HepG2 (cell line): ENCODE results near the gene IRAK2. TPM values are rescaled to one million over a fixed set of nuclear protein-coding genes. Genes with fewer than 3 reads are reported as not detected.

Experiments used
- AGO2 ChIP-seq: fragments of 200-400 bp; formaldehyde crosslinking; optimal IDR thresholded peaks from 2 replicates; pipeline ENCODE3; 2017; ENCODE audit warnings: mild to moderate bottlenecking, low read depth, low read length, moderate library complexity
- CEBPG ChIP-seq: IDR thresholded peaks from 2 replicates; pipeline ENCODE4 v1.6.1; 2016
- CREB1 ChIP-seq, 2 experiments: fragments of 450-650 bp in 1 of 2; IDR thresholded peaks; 2 replicates each; pipeline ENCODE4 v1.6.1; 2016 to 2017; ENCODE audit warnings: control low read depth in 1 of 2, mild to moderate bottlenecking in 1 of 2, missing compliant biosample characterization in 1 of 2, missing genetic modification characterization in 1 of 2
- GABPB1 ChIP-seq: IDR thresholded peaks from 2 replicates; pipeline ENCODE4 v1.6.1; 2016; ENCODE audit warnings: mild to moderate bottlenecking, missing genetic modification reagents, moderate library complexity, missing compliant biosample characterization
- GFI1 ChIP-seq: sonication (generic); formaldehyde crosslinking; IDR thresholded peaks from 2 replicates; pipeline ENCODE4 v1.5.0; 2020; ENCODE audit warnings: missing genetic modification reagents, mild to moderate bottlenecking, borderline replicate concordance
- HDAC6 ChIP-seq: fragments of 200-600 bp; sonication (generic); IDR thresholded peaks from 2 replicates; pipeline ENCODE4 v1.7.0; 2017; ENCODE audit warnings: mild to moderate bottlenecking, antibody characterized with exemption, low read length, low read depth
- KIAA2018 ChIP-seq: sonication (generic); formaldehyde crosslinking; IDR thresholded peaks from 2 replicates; pipeline ENCODE4 v1.5.0; 2020; ENCODE audit warnings: mild to moderate bottlenecking, missing genetic modification reagents, borderline replicate concordance
- MAF1 ChIP-seq: sonication (generic); formaldehyde crosslinking; IDR thresholded peaks from 2 replicates; pipeline ENCODE4 v1.5.0; 2020; ENCODE audit warnings: missing genetic modification reagents, borderline replicate concordance
- MAFK ChIP-seq, 2 experiments: IDR thresholded peaks in 1 of 2; conservative IDR thresholded peaks in 1 of 2; 2 replicates each; pipeline ENCODE4 v1.6.1; 2011; ENCODE audit warnings: improper control_type of control experiment in 2 of 2, low read length in 2 of 2
- NCOR1 ChIP-seq: fragments of 200-600 bp; sonication (generic); IDR thresholded peaks from 2 replicates; pipeline ENCODE4 v1.7.0; 2017; ENCODE audit warnings: antibody characterized with exemption, low read length, borderline replicate concordance
- PCBP2 ChIP-seq: fragments of 200-400 bp; formaldehyde crosslinking; optimal IDR thresholded peaks from 2 replicates; pipeline ENCODE3; 2018; ENCODE audit warnings: low read length, low read depth; ENCODE audit not compliant: poor library complexity, severe bottlenecking
- SATB2 ChIP-seq: sonication (generic); formaldehyde crosslinking; IDR thresholded peaks from 2 replicates; pipeline ENCODE4 v1.5.0; 2020; ENCODE audit warnings: missing genetic modification reagents
- ZBTB7A ChIP-seq: sonication (generic); formaldehyde crosslinking; IDR thresholded peaks from 2 replicates; pipeline ENCODE4 v1.8.0; 2022; ENCODE audit warnings: mild to moderate bottlenecking, missing genetic modification reagents
- ZFP37 ChIP-seq: sonication (generic); formaldehyde crosslinking; IDR thresholded peaks from 2 replicates; pipeline ENCODE4 v1.4.0; 2020; ENCODE audit warnings: missing genetic modification reagents, borderline replicate concordance
- ZFX ChIP-seq: sonication (generic); formaldehyde crosslinking; IDR thresholded peaks from 2 replicates; pipeline ENCODE4 v1.4.0; 2020; ENCODE audit warnings: mild to moderate bottlenecking, low read depth, missing genetic modification reagents, moderate library complexity
- ZMAT3 ChIP-seq: sonication (generic); formaldehyde crosslinking; conservative IDR thresholded peaks from 2 replicates; pipeline ENCODE4 v1.7.0; 2021; ENCODE audit warnings: missing genetic modification reagents
- ZMYM4 ChIP-seq: sonication (generic); formaldehyde crosslinking; IDR thresholded peaks from 2 replicates; pipeline ENCODE4 v1.8.1; 2023; ENCODE audit warnings: mild to moderate bottlenecking, missing genetic modification reagents
- ZNF225 ChIP-seq: sonication (generic); formaldehyde crosslinking; IDR thresholded peaks from 2 replicates; pipeline ENCODE4 v1.4.0; 2020; ENCODE audit warnings: mild to moderate bottlenecking, missing genetic modification reagents
- ZNF230 ChIP-seq: sonication (generic); formaldehyde crosslinking; IDR thresholded peaks from 2 replicates; pipeline ENCODE4 v1.4.0; 2020; ENCODE audit warnings: mild to moderate bottlenecking, missing genetic modification reagents
- ZNF552 ChIP-seq: sonication (generic); formaldehyde crosslinking; IDR thresholded peaks from 2 replicates; pipeline ENCODE4 v1.9.0; 2022; ENCODE audit warnings: missing genetic modification reagents, mild to moderate bottlenecking, borderline replicate concordance
- ZNF589 ChIP-seq: sonication (generic); formaldehyde crosslinking; conservative IDR thresholded peaks from 2 replicates; pipeline ENCODE4 v1.8.0; 2022; ENCODE audit warnings: mild to moderate bottlenecking, moderate library complexity, missing genetic modification reagents
- ZNF709 ChIP-seq: sonication (generic); formaldehyde crosslinking; IDR thresholded peaks from 2 replicates; pipeline ENCODE4 v1.5.0; 2020; ENCODE audit warnings: mild to moderate bottlenecking, missing genetic modification reagents
- ZSCAN29 ChIP-seq: sonication (generic); formaldehyde crosslinking; conservative IDR thresholded peaks from 2 replicates; pipeline ENCODE4 v1.4.0; 2020; ENCODE audit warnings: mild to moderate bottlenecking, missing genetic modification reagents
- ZSCAN30 ChIP-seq: sonication (generic); formaldehyde crosslinking; IDR thresholded peaks from 2 replicates; pipeline ENCODE4 v1.5.0; 2020; ENCODE audit warnings: mild to moderate bottlenecking, missing genetic modification reagents
- ZSCAN31 ChIP-seq: sonication (generic); formaldehyde crosslinking; IDR thresholded peaks from 2 replicates; pipeline ENCODE4 v1.5.0; 2020; ENCODE audit warnings: low read depth, mild to moderate bottlenecking, missing genetic modification reagents
- polyA plus RNA-seq, 8 experiments: library from polyadenylated mRNA; depleted of rRNA in 3 of 8; stranded (reverse) in 7 of 8; unstranded in 1 of 8; fragments of >200 nt; fragmentation: Illumina TruSeq in 4 of 8; extraction: Trizol in 4 of 8; gene quantifications; 2 replicates each; pipeline versions ENCODE4 v1.2.1 to v1.2.3, GENCODE V29; 2011 to 2016; ENCODE audit warnings: low read depth in 4 of 8, missing spikeins in 1 of 8, mixed read lengths in 1 of 8; ENCODE audit not compliant: insufficient read depth in 1 of 8
- total RNA-seq, 5 experiments: library from RNA; depleted of rRNA; stranded (reverse); fragments of >200 nt; fragmentation: Illumina TruSeq; extraction: Trizol; gene quantifications; 2 replicates each; pipeline ENCODE4 v1.2.3, GENCODE V29; 2016; ENCODE audit warnings: low read depth in 1 of 5

IRAK2 gene
- total and polyA plus RNA-seq, 2 of the 13 experiments (the other 11 are each of a cell fraction or from before 2014, with no cell fraction given): 13.1 to 23.3 TPM

GRCh38 chr3:10173926-10174435, 9.3 kb downstream of the IRAK2 start (continued):
- TF ChIP-seq PCBP2 (no peak), ZMAT3 (CRISPR knock-in tag) (no peak), ZSCAN31 (CRISPR knock-in tag) (no peak), ZNF552 (peak; percentile 97), SATB2 (no peak), ZNF589 (no peak), KIAA2018 (CRISPR knock-in tag) (no peak), ZSCAN29 (CRISPR knock-in tag) (no peak), MAF1 (no peak), ZNF709 (CRISPR knock-in tag) (no peak), MAFK (conservative IDR thresholded peaks at IDR 0.05 in 1 of 2, IDR thresholded peaks at IDR 0.05 in 1 of 2; ENCODE audit: low read length in 2 of 2) (no peak), ZNF225 (CRISPR knock-in tag) (no peak), HDAC6 (no peak), ZFP37 (CRISPR knock-in tag) (no peak), AGO2 (no peak), ZNF230 (CRISPR knock-in tag) (no peak), CEBPG (CRISPR knock-in tag) (peak; percentile 96), ZSCAN30 (CRISPR knock-in tag) (no peak), GFI1 (CRISPR knock-in tag) (0 out of 2 replicates have a peak, but pooled peaks have one; percentile 14), ZBTB7A (CRISPR knock-in tag) (no peak), CREB1 (IDR thresholded peaks at IDR 0.05) (peak; percentile 55), CREB1 (CRISPR knock-in tag; IDR thresholded peaks at IDR 0.05) (peak; percentile 49; the same call in 1 of the 2 replicates), GABPB1 (CRISPR knock-in tag) (peak; percentile 27; the same call in 1 of the 2 replicates), ZMYM4 (CRISPR knock-in tag) (peak; percentile 48; the same call in 1 of the 2 replicates), NCOR1 (no peak), ZFX (CRISPR knock-in tag) (no peak)
